GM12865 (cell line): ENCODE measurements around the gene MAN1A2.

ENCODE experiments used
- DNase-seq: peaks from one replicate; pipeline ENCODE4 v3.0.0; 2010; ENCODE audit warnings: low read depth
- H3K4me3 ChIP-seq: 2 replicates; pipeline ENCODE4 v1.5.1; 2011; ENCODE audit warnings: mild to moderate bottlenecking, low read depth, low read length, control low read depth
- TF ChIP-seq, protein P1 (sequence below): IDR thresholded peaks from 2 replicates; pipeline ENCODE4 v1.5.1; 2011; ENCODE audit warnings: low read length, control low read depth, low read depth, inconsistent platforms; ENCODE audit not compliant: insufficient read depth; ENCODE audit errors: missing control alignments

Gene MAN1A2

DNA sequence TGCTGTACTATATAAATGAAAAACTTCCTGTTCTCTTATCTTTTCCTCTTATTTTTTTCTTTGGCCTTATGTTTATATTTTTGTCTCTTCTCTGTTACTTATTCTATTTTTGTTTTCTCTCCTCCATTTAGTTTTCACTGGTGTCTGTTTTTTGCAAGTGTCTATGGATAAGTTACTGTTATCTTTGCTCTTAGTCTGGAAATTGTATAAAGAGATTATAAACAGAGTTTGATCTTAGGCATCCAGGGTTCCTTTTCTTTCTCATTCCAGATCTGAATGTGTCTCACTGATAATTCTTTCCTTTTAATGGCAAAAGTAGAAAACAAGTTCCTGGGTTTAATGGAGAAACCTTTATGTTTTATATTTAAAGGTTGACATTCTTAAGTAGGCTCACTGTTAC, 34.5 kb downstream of the MAN1A2 start:
- TF ChIP-seq, protein P1, sequence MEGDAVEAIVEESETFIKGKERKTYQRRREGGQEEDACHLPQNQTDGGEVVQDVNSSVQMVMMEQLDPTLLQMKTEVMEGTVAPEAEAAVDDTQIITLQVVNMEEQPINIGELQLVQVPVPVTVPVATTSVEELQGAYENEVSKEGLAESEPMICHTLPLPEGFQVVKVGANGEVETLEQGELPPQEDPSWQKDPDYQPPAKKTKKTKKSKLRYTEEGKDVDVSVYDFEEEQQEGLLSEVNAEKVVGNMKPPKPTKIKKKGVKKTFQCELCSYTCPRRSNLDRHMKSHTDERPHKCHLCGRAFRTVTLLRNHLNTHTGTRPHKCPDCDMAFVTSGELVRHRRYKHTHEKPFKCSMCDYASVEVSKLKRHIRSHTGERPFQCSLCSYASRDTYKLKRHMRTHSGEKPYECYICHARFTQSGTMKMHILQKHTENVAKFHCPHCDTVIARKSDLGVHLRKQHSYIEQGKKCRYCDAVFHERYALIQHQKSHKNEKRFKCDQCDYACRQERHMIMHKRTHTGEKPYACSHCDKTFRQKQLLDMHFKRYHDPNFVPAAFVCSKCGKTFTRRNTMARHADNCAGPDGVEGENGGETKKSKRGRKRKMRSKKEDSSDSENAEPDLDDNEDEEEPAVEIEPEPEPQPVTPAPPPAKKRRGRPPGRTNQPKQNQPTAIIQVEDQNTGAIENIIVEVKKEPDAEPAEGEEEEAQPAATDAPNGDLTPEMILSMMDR: no peak
- DNase-seq: no peak
- no peak overlapping the region for H3K4me3 ChIP-seq

DNA sequence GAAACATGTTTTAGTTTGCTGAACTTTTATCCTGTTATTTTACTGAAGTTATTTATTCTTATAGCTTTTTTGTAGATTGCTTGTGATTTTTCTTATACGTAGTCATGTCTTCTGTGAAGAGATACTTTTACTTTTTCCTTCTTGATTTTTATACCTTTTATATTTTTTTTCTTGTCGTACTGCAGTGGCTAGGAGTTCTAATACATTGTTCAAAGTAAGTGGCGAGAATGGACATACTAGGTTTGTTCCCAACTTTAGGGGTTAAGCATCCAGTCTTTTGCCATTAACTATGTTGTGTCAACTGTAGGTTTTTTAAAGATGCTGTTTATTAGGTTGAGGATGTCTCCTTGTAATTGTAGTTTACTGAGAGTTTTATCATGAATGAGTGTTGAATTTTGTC, 36.3 kb downstream of the MAN1A2 start:
- TF ChIP-seq, protein P1: no peak
- no peak for DNase-seq

DNA sequence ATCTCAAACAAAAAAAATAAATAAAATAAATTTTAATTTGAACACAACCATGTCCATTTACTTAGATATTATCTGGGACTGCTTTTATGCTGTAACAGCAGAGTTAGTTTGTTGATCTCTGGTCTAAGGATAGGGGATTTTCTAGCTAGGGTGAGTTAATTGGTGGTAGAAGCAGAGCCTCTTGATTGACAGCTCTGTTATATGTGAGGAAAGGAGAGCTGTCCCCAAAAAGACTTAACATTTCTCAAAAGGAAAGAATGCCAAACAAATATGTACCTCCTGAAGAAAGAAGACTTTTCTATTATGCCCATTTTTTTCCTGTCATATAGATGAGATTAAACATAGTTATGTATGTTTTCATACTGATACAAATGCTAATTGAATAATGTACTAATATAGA, 37.8 kb downstream of the MAN1A2 start:
- no peak overlapping the region for H3K4me3 ChIP-seq
- TF ChIP-seq, protein P1: no peak
- no peak for DNase-seq

More for the DNA sequence above, 36.3 kb downstream of the MAN1A2 start:
- H3K4me3 ChIP-seq: no peak overlapping the region

DNA sequence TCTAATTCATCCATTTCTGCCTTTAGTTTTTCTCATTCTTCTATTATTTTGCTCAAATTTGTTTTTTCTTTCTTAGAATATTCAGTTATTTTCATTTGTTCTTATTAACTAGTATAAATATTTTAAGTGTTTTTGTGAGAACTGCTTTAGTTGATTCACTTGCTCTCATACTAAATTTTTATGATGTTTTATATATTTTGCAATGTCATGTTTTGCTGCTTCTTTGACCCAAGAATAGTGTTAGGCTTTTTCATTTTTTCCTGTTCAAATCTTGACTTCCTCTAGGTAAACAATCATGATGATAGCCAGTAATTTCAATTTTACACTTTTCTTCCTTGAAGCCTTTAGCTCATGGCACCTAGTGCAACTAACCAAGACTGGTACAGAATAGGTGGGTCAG, 45.2 kb downstream of the MAN1A2 start:
- no peak overlapping the region for H3K4me3 ChIP-seq
- no peak for DNase-seq
- TF ChIP-seq, protein P1: no peak

DNA sequence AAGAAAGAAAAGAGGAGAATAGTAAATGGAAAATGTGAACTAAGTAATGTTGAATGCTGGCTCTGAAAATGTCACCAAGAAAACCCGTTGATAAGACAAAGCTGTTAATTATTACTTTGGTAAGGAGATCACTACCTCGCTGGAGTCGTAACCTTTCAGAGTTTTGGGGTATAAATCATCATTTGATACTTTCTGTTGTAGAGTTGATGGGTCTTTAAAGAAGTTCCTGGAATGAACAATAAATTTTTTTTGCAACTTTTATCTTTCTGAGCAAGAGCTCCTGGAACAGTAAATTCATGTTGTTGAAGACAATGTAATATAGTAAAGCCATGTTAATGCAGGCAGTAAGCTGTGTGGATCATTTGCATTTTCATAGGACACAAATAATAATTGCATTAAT, 46.2 kb downstream of the MAN1A2 start:
- TF ChIP-seq, protein P1: no peak
- no peak for DNase-seq
- no peak overlapping the region for H3K4me3 ChIP-seq

DNA sequence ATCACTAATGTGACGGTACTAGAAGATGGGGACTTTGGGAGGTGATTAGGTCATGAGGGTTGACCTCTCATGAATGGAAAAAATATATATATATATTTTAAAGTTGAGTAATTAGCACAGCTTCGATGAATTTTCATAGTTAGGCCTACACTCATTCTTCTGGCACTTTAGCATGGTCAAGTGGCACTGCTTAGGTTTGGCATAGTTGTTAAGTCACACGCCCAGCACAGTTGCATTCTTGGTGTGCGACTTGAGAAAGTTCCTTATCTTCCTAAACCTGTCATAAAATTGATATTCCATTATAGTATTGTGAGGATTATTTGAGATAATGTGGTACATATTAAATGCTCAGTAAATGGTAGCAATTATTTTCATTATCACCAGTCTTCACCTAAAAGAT, 47.7 kb downstream of the MAN1A2 start:
- H3K4me3 ChIP-seq: no peak overlapping the region
- TF ChIP-seq, protein P1: no peak
- no peak for DNase-seq

DNA sequence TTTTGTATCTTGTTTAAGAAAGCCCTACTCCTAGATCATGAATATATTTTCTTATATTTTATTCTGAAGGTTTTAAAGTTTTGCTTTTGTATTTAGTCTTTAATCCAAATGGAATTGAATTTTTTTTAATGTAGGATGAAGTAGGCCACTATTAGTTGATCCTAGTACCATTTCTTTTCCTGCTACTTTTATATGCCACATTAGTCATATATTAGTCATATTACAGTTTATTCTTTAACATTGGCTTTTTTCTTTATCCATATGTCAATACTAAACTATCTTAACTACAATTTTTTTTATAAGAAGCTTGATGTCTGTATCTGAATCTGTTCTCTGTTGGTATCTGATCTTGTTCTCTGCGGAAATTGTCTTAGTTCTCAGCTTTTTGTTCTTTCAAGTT, 48.8 kb downstream of the MAN1A2 start:
- TF ChIP-seq, protein P1: no peak
- no peak overlapping the region for H3K4me3 ChIP-seq
- DNase-seq: no peak
